ENCODE data around the gene KCTD10. TPM values are rescaled to one million over a fixed set of nuclear protein-coding genes. Genes with fewer than 3 reads are reported as not detected.

The KCTD10 gene
- total RNA-seq, 1 experiment from 2014 or later, result 38.5 TPM

DNA sequence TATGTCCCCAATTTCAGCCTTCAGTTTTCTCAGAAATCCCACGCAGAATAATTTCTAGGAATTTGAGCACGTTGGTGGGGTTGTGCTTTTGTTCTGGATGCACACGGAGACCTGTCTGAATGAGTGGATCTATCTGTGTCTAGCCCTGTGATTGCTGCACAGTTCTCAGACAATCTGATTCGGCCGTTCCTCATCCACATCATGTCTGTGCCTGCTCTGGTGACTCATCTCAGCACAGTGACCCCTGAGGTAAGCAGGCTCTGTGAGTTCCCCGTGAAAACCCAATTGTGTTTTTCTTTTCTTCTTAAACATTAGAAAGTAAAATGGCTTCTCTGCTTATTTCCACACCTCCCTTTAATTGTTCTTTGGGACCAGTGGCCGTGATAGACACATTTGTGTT is 20.6 kb upstream of the KCTD10 start:
- in situ Hi-C loops (cut with HindIII; ENCODE audit: low pct_unique_long_range_greater_than_20kb, low sequenced_read_pairs), result no loop called here
- no peak for DNase-seq (ENCODE audit: low read depth)

DNA sequence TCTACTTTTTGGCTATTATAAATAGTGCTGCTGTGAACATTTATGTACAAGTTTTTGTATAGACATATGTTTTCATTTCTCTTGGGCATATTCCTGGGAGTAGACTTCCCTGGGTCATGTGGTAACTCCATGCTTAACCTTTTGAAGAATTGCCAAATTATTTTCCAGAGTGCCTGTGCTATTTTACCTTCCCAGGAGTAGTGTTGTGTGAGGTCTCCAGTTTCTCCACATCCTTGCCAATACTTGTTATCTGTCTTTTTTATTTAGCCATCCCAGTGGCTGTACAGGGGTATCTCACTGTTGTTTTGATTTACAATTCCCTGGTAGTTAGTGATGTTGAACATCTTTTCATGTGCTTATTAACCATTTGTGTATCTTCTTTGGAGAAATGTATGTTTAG is 19.2 kb upstream of the KCTD10 start:
- in situ Hi-C loops (cut with HindIII; ENCODE audit: low pct_unique_long_range_greater_than_20kb, low sequenced_read_pairs), result no loop called here
- no peak for DNase-seq (ENCODE audit: low read depth)

DNA sequence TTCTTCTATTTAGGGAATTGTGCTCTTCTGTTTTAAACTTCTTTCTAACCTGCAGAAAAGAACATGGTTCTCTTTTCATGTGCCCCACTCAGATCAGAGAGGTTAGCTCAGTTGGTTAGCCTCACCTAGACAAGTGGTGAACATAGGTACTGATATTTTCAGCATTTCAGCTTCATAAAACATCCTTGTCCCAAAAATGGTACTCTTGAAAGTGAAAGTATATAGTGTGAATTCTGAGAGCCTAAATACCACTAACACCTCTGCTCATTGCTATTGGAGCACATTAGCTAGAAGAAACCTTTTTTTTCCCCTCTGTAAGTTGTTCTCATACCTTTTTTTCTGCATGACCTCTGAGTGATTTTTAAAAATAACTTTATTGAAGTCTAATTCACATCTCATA is 17.9 kb upstream of the KCTD10 start:
- DNase-seq (ENCODE audit: low read depth), result no peak
- in situ Hi-C loops (cut with HindIII; ENCODE audit: low pct_unique_long_range_greater_than_20kb, low sequenced_read_pairs), result no loop called here

DNA sequence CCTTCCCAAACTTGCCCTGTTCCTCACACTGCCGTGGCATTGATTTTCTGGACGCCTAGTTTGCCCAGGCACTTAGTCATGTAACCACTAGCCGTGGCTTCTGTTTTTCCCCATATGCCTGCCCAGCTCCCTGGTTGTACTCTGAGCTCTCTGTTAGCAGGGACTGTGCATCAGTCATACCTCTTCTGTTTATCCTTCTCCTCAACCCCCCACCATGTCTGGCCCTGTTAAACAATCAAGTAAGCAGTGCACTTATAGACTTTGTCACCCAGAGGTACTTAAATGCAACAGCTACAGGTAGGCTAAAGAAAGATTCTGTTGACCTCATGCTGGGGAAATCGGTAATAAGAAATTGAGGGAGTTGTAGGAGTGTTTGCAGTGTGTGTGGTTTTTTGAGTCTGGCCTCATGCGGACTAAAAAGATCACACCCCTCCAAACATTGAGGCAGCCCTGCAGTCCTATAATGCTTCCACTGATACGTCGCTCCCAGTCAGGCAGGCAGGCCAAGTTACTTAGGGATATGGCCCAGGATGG is 17.3 kb upstream of the KCTD10 start:
- no peak for DNase-seq (ENCODE audit: low read depth)
- in situ Hi-C loops (cut with HindIII; ENCODE audit: low pct_unique_long_range_greater_than_20kb, low sequenced_read_pairs), result no loop called here

DNA sequence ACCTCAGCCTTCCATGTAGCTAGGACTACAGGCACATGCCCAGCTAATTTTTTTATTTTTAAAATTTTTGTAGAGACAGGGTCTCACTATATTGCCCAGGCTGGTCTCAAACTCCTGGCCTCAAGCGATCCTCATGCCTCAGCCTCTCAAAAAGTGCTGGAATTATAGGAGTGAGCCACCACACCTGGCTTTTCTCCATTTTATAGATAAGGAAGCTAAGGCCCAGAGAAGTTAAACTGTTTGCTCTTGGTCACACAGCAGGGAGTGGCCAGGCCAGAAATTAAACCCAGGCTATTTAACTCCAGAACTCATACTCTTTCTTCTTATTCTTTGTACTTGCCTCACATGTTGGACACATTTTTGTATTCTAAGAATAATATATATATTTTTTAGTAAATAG is 16.8 kb upstream of the KCTD10 start:
- in situ Hi-C loops (cut with HindIII; ENCODE audit: low pct_unique_long_range_greater_than_20kb, low sequenced_read_pairs), result no loop called here

DNA sequence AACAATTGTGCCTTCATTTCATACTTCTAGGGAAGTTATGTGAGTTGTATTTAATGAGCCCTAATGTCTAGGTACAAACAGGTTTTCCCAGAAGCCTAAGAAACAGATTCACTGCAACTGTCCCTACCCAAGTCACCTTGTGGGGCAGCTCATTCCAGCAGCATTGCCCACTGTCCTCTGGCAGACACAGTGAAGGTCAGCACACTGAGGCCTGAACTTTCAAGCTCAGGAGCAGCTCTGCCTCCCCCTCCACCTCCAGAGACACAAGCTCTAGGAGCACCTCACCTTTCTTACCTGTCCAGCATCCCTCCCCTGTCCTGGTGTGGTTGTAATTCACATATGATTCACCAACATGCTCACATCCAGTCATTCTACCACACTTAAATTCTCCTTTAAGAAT is 16.0 kb upstream of the KCTD10 start:
- in situ Hi-C loops (cut with HindIII; ENCODE audit: low pct_unique_long_range_greater_than_20kb, low sequenced_read_pairs), result no loop called here
- DNase-seq (ENCODE audit: low read depth), result no peak

More for the DNA sequence above, 16.8 kb upstream of the KCTD10 start:
- no peak for DNase-seq (ENCODE audit: low read depth)

DNA sequence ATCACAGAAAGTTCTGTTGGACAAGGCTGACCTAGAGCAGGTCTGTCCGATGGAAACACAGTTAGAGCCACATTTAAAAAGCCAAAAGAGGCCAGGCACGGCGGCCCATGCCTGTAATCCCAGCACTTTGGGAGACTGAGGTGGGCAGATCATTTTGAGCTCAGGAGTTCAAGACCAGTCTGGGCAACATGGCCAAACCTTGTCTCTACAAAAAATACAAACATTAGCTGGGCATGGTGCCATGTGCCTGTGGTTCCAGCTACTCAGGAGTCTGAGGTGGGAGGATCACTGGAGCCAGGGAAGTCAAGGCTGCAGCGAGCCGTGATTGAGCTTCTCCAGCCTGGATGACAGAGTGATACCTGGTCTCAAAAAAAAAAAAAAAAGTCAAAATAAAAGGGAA is 15.3 kb upstream of the KCTD10 start:
- DNase-seq (ENCODE audit: low read depth), result no peak
- in situ Hi-C loops (cut with HindIII; ENCODE audit: low pct_unique_long_range_greater_than_20kb, low sequenced_read_pairs), result no loop called here

DNA sequence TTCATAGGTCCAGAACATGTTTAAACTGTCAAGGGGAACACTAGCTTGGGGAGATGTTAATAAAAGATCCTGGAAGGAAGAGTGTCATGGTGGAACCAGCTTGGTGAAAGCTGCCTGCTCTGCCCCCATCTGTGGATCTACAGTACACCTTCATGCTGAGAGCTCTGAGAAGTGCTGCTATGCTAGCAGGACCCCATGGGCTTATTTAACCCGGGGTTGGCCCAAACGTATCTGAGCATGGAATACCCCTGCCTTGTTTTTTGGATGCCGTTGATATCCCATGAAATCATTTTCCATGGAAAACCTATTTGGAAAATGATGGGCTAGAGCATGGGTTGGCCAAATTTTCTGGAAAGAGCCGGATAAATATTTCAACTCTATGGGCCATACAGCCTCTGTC is 14.6 kb upstream of the KCTD10 start:
- no peak for DNase-seq (ENCODE audit: low read depth)

DNA sequence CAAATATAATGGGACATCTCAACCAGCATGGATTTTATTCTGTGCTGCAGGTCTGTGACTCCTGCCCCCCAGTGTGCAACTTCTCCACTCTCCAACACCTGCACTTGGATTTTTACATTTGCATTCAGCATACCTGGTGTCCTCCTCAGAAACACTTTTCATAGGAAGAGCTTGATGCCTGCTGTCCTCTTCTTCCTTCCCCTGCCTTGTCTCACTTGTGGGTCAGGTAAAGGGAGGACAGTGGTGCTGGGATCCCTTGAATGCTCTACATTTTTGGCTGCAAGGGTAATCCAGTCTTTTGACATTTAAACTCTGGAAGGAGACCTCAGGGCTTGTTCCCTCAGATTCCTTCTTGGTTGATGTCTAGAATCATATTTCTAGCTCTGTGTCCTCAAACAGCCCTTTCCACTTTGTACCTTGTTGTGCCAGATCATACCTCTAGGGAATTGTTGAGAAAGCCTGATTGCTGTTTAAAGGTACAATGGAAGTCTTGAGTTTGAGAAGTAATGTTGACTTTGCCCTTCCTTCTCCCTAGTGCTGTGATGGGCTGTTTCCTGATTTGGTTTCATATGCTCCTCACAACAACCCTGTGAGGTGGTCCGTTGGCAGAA is 13.0 kb upstream of the KCTD10 start:
- no peak for DNase-seq (ENCODE audit: low read depth)
- in situ Hi-C loops (cut with HindIII; ENCODE audit: low pct_unique_long_range_greater_than_20kb, low sequenced_read_pairs), result no loop called here

More for the DNA sequence above, 14.6 kb upstream of the KCTD10 start:
- in situ Hi-C loops (cut with HindIII; ENCODE audit: low pct_unique_long_range_greater_than_20kb, low sequenced_read_pairs), result no loop called here

DNA sequence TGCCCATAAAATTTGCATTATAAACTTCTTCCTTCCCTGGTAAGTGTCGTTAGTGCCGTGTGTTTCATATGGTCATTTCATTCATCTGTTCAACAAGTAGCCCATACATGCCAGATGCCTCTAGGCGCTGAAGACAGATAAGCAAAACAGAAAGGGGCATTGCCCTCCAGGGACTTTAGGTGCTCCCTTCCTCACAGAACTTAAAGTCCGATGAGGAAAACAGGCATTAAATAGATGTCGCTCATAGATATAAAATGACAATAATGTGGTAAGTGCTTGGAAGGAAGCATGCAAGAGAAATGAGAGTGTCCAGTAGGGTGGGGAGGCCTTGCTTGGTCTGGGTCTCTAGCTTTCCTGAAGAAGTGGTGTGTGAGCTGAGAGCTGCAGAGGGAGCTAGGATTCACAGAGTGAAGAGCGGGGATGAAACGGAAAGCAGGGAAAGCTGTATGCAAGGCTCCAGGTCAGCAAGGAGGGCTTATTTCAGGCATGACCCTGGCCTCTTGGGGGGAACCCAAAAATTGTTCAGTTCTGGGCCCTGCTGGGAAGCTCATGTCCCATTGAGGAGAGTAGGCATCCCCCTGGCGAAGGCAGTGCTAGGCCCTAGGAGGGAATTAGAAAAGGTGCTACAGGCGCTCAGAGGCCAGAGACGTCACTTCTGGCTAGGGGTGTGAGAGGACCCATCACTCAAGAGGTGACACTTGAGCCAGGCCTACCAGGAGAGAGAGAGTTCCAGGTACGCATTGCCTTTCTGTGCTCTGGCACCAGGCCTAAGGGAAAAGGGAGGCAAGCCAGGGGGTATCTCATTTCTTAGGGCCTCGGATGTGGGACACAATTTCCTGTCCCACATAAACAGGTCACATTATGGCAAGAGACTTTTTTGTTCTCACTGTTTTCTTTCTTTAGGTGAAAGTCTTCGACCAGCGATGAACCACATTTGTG is 12.2 kb upstream of the KCTD10 start:
- no peak for DNase-seq (ENCODE audit: low read depth)
- in situ Hi-C loops (cut with HindIII; ENCODE audit: low pct_unique_long_range_greater_than_20kb, low sequenced_read_pairs), result no loop called here

DNA sequence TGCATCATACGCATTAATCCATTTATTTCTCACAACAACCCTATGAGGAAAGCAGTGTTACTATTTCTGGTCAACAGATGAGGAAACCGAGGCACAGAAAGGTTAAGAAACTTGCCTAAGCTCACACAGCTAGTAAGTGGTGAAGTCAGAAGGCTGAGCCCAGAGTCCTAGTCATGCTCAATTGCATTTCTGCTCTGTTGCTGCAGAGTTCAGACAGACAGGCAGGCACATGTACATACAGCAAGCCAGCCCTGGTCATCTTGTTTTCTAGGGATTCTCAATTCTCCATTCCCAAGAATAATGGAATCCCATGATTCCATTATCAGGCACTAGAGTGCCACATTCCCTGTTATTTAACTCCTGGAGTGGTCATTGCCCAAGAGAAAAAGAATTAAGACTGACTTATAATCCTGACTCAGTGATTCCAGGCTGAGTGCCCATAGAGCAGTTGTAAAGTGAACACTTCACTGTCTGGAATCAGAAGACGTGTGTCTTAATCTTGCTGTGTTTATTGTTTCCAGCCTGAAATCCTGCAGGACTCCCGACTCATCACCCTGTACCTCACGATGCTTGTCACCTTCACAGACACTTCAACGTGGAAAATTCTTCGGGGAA is 11.1 kb upstream of the KCTD10 start:
- in situ Hi-C loops (cut with HindIII; ENCODE audit: low pct_unique_long_range_greater_than_20kb, low sequenced_read_pairs), result no loop called here
- no peak for DNase-seq (ENCODE audit: low read depth)

DNA sequence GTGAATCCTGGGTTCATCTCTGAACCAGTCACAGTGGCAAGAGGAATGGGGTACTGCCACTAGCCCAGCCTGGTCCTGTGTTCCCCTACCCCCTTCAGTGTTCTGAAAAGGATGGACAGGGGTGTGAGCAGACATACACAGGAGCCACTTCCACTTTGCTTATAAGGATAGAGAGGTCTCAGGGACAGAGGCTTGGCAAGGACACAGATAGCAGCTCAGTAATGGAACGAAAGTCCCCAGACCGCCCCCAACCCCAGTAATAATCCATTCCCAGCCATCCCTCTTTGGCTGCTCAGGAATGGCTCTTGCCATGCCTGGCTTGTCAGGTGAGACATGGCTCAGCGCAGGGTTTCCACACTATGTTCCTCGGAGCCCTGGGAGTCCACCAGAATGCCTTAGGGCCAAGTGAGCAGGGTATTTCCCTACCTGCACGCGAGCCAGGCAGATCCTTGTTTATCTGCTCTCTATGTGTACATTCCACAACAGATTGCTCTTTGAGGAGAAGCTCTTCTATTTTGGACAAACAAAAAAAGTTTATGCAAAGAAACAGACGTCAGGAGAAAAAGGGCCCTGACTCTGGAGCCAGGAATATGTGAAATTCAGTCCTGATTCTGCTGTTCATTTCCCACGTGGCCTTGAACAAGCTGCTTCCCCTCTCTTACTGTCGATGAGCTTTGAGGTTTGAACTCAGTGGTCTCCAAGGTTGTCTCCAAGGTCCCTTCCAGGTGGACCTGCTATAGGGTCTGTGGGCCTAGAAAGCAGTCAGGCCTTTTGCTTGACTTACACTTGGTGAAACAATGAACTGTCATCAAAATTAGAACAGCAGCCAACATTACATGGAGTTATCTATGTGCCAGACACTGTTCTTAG is 10.3 kb upstream of the KCTD10 start:
- in situ Hi-C loops (cut with HindIII; ENCODE audit: low pct_unique_long_range_greater_than_20kb, low sequenced_read_pairs), result no loop called here
- DNase-seq (ENCODE audit: low read depth), result no peak

DNA sequence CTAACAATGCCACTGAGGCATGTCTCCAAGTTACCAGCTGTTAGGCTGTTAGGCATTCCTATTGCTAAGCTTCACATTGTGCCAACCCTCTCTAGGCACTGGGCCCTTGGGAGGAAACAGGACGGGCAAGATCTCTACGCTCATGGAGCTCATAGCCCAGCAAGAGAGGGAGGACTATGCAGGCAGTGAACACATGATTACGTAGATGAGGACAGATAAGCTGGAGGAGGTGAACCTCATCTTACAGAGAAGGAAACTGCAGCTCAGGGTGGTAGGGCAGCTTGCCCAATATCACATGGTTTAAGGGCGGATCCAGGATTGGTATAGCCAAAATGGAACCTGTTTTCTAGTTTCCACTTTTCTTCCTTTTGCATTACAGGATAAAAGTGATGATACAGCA is 8.1 kb upstream of the KCTD10 start:
- in situ Hi-C loops (cut with HindIII; ENCODE audit: low pct_unique_long_range_greater_than_20kb, low sequenced_read_pairs), result no loop called here
- no peak for DNase-seq (ENCODE audit: low read depth)

DNA sequence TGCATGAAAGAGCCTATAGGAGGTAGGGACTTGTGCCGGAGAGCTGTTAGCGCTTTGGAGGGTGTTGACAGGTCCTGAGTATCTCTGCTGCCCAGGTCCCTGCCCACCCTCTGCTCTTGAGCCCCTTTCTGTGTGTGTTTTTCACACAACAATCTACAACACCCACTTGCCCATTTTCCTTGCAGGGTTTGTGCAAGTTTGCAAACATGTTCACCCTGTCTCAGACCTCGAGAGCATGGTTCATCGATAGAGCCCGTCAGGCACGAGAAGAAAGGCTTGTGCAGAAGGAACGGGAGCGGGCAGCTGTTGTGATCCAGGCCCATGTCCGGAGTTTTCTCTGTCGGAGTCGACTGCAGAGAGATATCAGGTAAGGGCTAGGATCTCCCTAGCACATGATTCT is 6.2 kb upstream of the KCTD10 start:
- in situ Hi-C loops (cut with HindIII; ENCODE audit: low pct_unique_long_range_greater_than_20kb, low sequenced_read_pairs), result no loop called here
- DNase-seq (ENCODE audit: low read depth), result no peak

DNA sequence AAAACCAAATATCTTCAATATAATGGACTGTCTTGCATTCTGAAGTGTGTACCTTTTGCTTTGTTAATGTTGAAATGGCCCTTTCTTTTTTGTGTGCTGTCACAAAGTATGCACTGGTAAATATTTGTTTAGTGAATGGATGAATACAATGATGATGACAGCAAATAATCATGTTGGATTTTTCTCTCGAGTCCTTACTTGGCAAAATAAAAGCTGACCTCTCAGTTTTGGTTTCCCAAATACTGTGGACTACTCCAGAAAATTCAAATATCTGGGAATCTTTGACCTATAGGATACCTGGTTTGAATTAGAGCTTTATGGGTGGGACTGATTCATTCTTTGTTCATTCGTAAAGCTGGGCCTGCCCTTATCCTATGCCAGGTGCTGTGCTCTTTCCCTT is 5.8 kb upstream of the KCTD10 start:
- no peak for DNase-seq (ENCODE audit: low read depth)
- in situ Hi-C loops (cut with HindIII; ENCODE audit: low pct_unique_long_range_greater_than_20kb, low sequenced_read_pairs), result no loop called here

DNA sequence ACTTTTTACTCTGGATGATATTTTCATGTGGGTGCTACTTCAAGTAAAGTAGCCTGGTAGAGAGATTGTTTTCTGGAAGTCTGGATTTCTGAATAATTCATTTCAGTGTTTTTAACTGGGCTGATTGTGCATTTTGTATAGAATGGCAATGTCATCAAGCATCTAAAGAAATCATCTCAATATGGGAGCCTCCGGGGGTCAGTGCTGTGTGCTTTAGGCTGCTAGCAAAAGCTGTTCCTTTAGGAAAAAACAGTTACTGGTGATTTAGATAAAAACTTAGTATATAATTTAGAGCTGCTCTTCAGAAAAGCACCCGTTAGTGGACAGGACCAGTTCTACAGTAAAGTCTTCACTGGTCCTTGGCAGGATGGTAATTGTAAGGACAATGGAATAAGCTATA is 5.4 kb upstream of the KCTD10 start:
- in situ Hi-C loops (cut with HindIII; ENCODE audit: low pct_unique_long_range_greater_than_20kb, low sequenced_read_pairs), result no loop called here
- no peak for DNase-seq (ENCODE audit: low read depth)

DNA sequence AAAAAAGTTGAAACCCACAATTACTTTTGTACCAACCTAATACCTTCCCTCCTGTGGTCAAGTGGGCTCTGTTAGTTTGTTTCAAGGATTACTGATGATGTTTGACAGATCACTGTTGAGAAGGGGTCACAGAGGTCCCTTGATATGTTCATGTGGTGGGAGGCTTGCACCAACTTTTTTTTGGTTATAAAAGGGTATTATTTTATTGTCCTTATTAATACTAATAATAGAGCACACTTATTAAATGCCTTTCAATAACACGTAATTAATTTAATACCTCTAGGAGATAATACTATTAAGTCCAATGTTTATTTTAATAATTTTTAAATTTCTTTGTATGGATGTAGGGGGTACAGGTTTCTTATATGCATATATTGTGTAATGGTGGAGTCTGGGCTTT is 4.8 kb upstream of the KCTD10 start:
- in situ Hi-C loops (cut with HindIII; ENCODE audit: low pct_unique_long_range_greater_than_20kb, low sequenced_read_pairs), result no loop called here
- no peak for DNase-seq (ENCODE audit: low read depth)

DNA sequence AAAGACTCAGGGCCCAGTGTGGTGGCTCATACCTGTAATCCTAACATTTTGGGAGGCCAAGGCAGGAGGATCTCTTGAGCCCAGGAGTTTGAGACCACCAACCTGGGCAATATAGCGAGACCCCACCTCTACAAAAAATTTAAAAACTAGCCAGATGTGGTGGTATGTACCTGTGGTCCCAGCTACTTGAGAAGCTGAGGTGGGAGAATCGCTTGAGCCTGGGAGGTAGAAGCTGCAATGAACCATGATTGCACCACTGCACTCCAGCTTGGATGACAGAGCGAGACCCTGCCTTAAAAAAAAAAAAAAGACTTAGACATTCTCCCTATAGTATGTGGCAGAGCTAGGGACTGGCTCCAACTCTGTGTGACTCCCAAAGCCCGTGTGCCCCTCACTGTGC is 3.3 kb upstream of the KCTD10 start:
- in situ Hi-C loops (cut with HindIII; ENCODE audit: low pct_unique_long_range_greater_than_20kb, low sequenced_read_pairs), result no loop called here
- no peak for DNase-seq (ENCODE audit: low read depth)
